ENCODE measurements around the gene LSM12. TPM values are rescaled to one million over a fixed set of nuclear protein-coding genes. Genes with fewer than 3 reads are reported as not detected.
A peak's percentile ranks its signal among the peaks of the same experiment; 100 is the strongest.

LSM12 gene
- total and polyA plus RNA-seq, 2 donors (not counting 3 experiments of a cell fraction or from before 2014, with no cell fraction given): 36.5 to 68.9 TPM

DNA sequence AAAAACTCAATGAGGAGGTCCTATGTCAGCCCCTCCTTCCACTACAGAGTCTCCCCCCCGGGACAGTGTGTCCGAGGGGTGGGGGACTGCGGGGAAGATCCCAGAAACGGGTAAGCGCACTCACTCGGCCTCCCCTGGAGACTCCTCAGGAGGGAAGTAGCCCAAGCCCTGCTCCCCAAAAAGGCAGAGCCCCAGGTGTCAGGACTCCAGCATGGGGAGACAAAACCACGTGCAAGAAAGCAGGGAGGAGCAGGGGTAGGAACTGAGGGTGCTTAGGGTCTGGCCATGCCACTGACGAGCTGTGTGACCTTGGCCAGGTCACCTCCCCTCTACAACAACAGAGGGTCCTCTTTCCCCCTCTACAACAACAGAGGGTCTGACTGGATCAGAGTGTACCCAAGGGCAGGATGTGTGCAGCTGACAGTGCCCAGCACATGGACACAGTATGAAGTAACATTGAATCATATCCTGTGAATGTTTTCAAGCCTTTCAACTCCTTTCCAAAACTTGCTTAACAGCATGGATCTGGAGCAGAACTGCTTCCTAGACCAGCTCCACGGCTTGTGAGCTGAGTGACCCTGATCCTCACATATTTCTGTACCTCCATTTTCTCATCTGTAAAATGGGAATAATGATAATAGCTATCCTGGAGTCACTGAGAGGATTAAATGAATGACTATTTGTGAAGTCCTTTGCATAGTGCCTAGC is 64.2 kb downstream of the LSM12 start:
- H3K36me3 ChIP-seq (ENCODE audit: control insufficient read depth in 2 of 2, extremely low read depth in 1 of 2, insufficient read depth in 2 of 2, low read length in 2 of 2): no peaks in the 10 kb centered on the region
- dilution Hi-C loops (cut with MboI; ENCODE audit: extremely low pct_ligation_motif_present, low sequenced_read_pairs) (no loop called here), intact Hi-C loops (cut with micrococcal nuclease) (loop anchor here (10.0 kb wide), 1 partner anchor 113 kb away; no protein-coding TSS in a partner anchor)
- DNase-seq (ENCODE audit: low read depth, low spot score) (peak; percentile 82), FAIRE-seq (peak; percentile 98)
- TF ChIP-seq, protein P1, sequence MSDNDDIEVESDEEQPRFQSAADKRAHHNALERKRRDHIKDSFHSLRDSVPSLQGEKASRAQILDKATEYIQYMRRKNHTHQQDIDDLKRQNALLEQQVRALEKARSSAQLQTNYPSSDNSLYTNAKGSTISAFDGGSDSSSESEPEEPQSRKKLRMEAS (IDR thresholded peaks at IDR 0.05; ENCODE audit: insufficient read depth, insufficient read length): no peak
- TF ChIP-seq EZH2 (IDR thresholded peaks at IDR 0.05; ENCODE audit: borderline replicate concordance, low read depth, low read length, severe bottlenecking): no peak
- TF ChIP-seq POLR2AphosphoS5 (IDR thresholded peaks at IDR 0.05; ENCODE audit: insufficient read depth, low read depth, low read length): peak; percentile 88
- peak; percentile 59 for TF ChIP-seq GATA2 (IDR thresholded peaks at IDR 0.05; ENCODE audit: insufficient read depth, insufficient read length, low read depth, low read length)
- TF ChIP-seq MYC (IDR thresholded peaks at IDR 0.05; ENCODE audit: low read depth, low read length): peak; percentile 97
- TF ChIP-seq JUN (IDR thresholded peaks at IDR 0.05; ENCODE audit: borderline replicate concordance, insufficient read depth, insufficient read length, low read depth): peak; percentile 80
- peak; percentile 49 for TF ChIP-seq POLR2A (IDR thresholded peaks at IDR 0.05; ENCODE audit: low read depth, low read length)
- peak; percentile 90 for TF ChIP-seq FOS (IDR thresholded peaks at IDR 0.05; ENCODE audit: borderline replicate concordance, insufficient read depth, low read length)
- TF ChIP-seq CTCF (IDR thresholded peaks at IDR 0.05; ENCODE audit: extremely low read depth in 1 of 2, insufficient read depth in 1 of 2, low read depth in 1 of 2, low read length in 2 of 2): no peak
- no peaks in the 10 kb centered on the region for H3K9me1 ChIP-seq (replicated peaks; ENCODE audit: control insufficient read depth, extremely low read depth, insufficient read depth, low read length)
- peak overlapping the region; percentile 2 for H2AFZ ChIP-seq (ENCODE audit: low read depth, low read length)
- peaks cover 31% of the 10 kb centered on the region for H3K4me1 ChIP-seq (ENCODE audit: control insufficient read depth, extremely low read depth, insufficient read depth, low read length)
- POLR2A ChIA-PET: no interaction called here
- peak overlapping the region; percentile 18 for H3K4me2 ChIP-seq (ENCODE audit: insufficient read depth, low read length)
- no peaks in the 10 kb centered on the region for H3K9me3 ChIP-seq (replicated peaks; ENCODE audit: control insufficient read depth, insufficient read depth, low read length)
- no peak overlapping the region for H3K4me3 ChIP-seq (replicated peaks in 1 of 3; ENCODE audit: insufficient read depth in 1 of 3, low read depth in 1 of 3, low read length in 3 of 3)
- no peak overlapping the region for H3K9ac ChIP-seq (replicated peaks; ENCODE audit: extremely low read depth, insufficient read depth, low read length)
- no peaks in the 10 kb centered on the region for H3K27me3 ChIP-seq (ENCODE audit: control insufficient read depth in 2 of 2, insufficient read depth in 2 of 2, low read length in 2 of 2)
- TSS peak; percentile 40 for BruUV-seq (replicated peaks)
- peak overlapping the region; percentile 65 for H3K27ac ChIP-seq (ENCODE audit: insufficient read depth, low read depth, low read length)
- CTCF ChIA-PET: interaction anchor here (1.3 to 2.5 kb wide), 2 partner anchors 59 to 61 kb away, joined by 4 to 14 read pairs; partner anchors contain the start of gene PPY
- no peaks in the 10 kb centered on the region for H4K20me1 ChIP-seq (replicated peaks; ENCODE audit: control insufficient read depth, extremely low read depth, insufficient read depth, low read length)
- peaks cover 9% of the 10 kb centered on the region for H3K79me2 ChIP-seq (ENCODE audit: control insufficient read depth, insufficient read depth, low read length)
